NB4 (cell line): ENCODE measurements around the gene MARCO.

Experiments
- POLR2A ChIP-seq: IDR thresholded peaks from 2 replicates; pipeline ENCODE4 v1.6.1; 2011; ENCODE audit warnings: mild to moderate bottlenecking; ENCODE audit not compliant: insufficient read length; ENCODE audit errors: extremely low read depth
- TF ChIP-seq, protein P1 (sequence below): IDR thresholded peaks from one replicate; pipeline ENCODE4 v1.5.1; 2012; ENCODE audit warnings: low read depth, low read length
- TF ChIP-seq, protein P2 (sequence below): IDR thresholded peaks from 2 replicates; pipeline ENCODE4 v1.6.1; 2011; ENCODE audit warnings: low read depth, low read length

DNA sequence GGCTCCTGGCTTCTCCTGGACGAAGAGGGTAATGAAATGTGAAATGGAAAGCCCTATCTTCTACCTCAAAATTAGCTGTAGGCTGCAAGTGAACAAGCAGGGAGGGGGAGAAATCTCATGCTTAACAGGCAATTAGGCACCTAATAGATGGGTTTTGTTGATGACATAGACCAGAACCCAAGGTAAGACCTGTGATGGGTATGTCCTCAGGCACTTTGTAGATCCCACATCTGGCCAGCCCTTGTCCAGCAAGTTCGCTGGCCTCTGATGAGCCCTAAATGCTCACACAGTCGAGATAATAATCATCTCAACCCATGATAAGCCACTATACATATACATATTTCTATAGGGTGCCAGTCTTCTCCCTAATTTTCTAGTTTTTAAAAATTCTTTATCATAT, 82.6 kb downstream of the MARCO start:
- TF ChIP-seq, protein P1, sequence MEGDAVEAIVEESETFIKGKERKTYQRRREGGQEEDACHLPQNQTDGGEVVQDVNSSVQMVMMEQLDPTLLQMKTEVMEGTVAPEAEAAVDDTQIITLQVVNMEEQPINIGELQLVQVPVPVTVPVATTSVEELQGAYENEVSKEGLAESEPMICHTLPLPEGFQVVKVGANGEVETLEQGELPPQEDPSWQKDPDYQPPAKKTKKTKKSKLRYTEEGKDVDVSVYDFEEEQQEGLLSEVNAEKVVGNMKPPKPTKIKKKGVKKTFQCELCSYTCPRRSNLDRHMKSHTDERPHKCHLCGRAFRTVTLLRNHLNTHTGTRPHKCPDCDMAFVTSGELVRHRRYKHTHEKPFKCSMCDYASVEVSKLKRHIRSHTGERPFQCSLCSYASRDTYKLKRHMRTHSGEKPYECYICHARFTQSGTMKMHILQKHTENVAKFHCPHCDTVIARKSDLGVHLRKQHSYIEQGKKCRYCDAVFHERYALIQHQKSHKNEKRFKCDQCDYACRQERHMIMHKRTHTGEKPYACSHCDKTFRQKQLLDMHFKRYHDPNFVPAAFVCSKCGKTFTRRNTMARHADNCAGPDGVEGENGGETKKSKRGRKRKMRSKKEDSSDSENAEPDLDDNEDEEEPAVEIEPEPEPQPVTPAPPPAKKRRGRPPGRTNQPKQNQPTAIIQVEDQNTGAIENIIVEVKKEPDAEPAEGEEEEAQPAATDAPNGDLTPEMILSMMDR, result no peak
- no peak for TF ChIP-seq POLR2A
- TF ChIP-seq, protein P2, sequence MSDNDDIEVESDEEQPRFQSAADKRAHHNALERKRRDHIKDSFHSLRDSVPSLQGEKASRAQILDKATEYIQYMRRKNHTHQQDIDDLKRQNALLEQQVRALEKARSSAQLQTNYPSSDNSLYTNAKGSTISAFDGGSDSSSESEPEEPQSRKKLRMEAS, result no peak
